Subcutaneous abdominal adipose tissue (tissue), 5 donors: ENCODE results near the gene STAMBPL1.
"Not testable (repeated sequence)": the region's sequence is repeated elsewhere in the genome, so short reads cannot be mapped to it uniquely, and the experiment has no call there.

Experiments
- H3K27ac ChIP-seq: one replicate; pipeline ENCODE4 v1.7.0; 2013; ENCODE audit warnings: low read depth, mild to moderate bottlenecking, inconsistent platforms, low read length, moderate library complexity
- H3K27me3 ChIP-seq, 5 donors: one replicate each; pipeline ENCODE4 v1.7.0; 2013; ENCODE audit warnings: low read length in 5 of 5, inconsistent platforms in 1 of 5; ENCODE audit not compliant: control insufficient read depth in 5 of 5, insufficient read depth in 4 of 5
- H3K36me3 ChIP-seq, 5 donors: one replicate each; pipeline ENCODE4 v1.7.0; 2013; ENCODE audit warnings: low read length in 5 of 5; ENCODE audit not compliant: control insufficient read depth in 5 of 5, insufficient read depth in 5 of 5
- H3K4me1 ChIP-seq, 5 donors: one replicate each; pipeline ENCODE4 v1.7.0; 2013; ENCODE audit warnings: low read length in 5 of 5, mild to moderate bottlenecking in 3 of 5, moderate library complexity in 1 of 5; ENCODE audit not compliant: control insufficient read depth in 5 of 5, insufficient read depth in 5 of 5
- H3K4me3 ChIP-seq, 5 donors: one replicate each; pipeline ENCODE4 v1.7.0; 2013; ENCODE audit warnings: low read length in 5 of 5, low read depth in 1 of 5
- H3K9ac ChIP-seq, 5 donors: one replicate each; pipeline ENCODE4 v1.7.0; 2013; ENCODE audit warnings: low read length in 5 of 5, mild to moderate bottlenecking in 4 of 5, moderate library complexity in 3 of 5
- H3K9me3 ChIP-seq, 5 donors: one replicate each; pipeline ENCODE4 v1.7.0; 2013; ENCODE audit warnings: low read length in 5 of 5; ENCODE audit not compliant: control insufficient read depth in 5 of 5
- donor health status: healthy.
- donor health status: healthy.
- donor health status: healthy.
- donor health status: healthy.
- donor health status: healthy.

STAMBPL1 gene

GRCh38 chr10:88931548-88931947 is 51.5 kb downstream of the STAMBPL1 start:
- H3K36me3 ChIP-seq: peaks cover 0 to under 1% (median 0%) of the 10 kb centered on the region in 5 donors
- H3K4me1 ChIP-seq: peaks cover 8 to 46% (median 38%) of the 10 kb centered on the region in 5 donors
- no peaks in the 10 kb centered on the region for H3K27me3 ChIP-seq
- H3K27ac ChIP-seq: peak overlapping the region; percentile 46
- H3K4me3 ChIP-seq: no peak overlapping the region
- no peak overlapping the region for H3K9ac ChIP-seq
- H3K9me3 ChIP-seq: no peaks in the 10 kb centered on the region

- H3K9me3 ChIP-seq, H3K9ac ChIP-seq, H3K27me3 ChIP-seq, H3K4me3 ChIP-seq, H3K36me3 ChIP-seq: not testable (repeated sequence)
- H3K27ac ChIP-seq: peak overlapping the region; percentile 48
- H3K4me1 ChIP-seq: peaks cover 5 to 41% (median 34%) of the 10 kb centered on the region in 5 donors
These were observed 52.0 kb downstream of the STAMBPL1 start for GRCh38 chr10:88932029-88932428.

GRCh38 chr10:88932539-88933256 is 52.7 kb downstream of the STAMBPL1 start:
- peak overlapping the region; percentile 48 for H3K27ac ChIP-seq
- H3K9ac ChIP-seq: no peak overlapping the region
- no peaks in the 10 kb centered on the region for H3K27me3 ChIP-seq
- no peaks in the 10 kb centered on the region for H3K9me3 ChIP-seq
- peaks cover 0 to 10% (median 7%) of the 10 kb centered on the region in 5 donors for H3K36me3 ChIP-seq
- peaks cover 2 to 35% (median 27%) of the 10 kb centered on the region in 5 donors for H3K4me1 ChIP-seq
- H3K4me3 ChIP-seq: peak overlapping the region in 1 of 5 donors; percentile 31

GRCh38 chr10:88933564-88933963 is 53.5 kb downstream of the STAMBPL1 start:
- Histone ChIP-seq H3K4me1 (peaks cover 2 to 29% (median 21%) of the 10 kb centered on the region in 5 donors), H3K4me3 (no peak overlapping the region), H3K36me3 (peaks cover 0 to 18% (median 14%) of the 10 kb centered on the region in 5 donors), H3K27me3 (no peaks in the 10 kb centered on the region), H3K27ac (no peak overlapping the region), H3K9me3 (no peaks in the 10 kb centered on the region), H3K9ac (no peak overlapping the region)

GRCh38 chr10:88934900-88935672 is 55.0 kb downstream of the STAMBPL1 start:
- peak overlapping the region in 1 of 5 donors; percentile 25 for H3K4me3 ChIP-seq
- H3K9ac ChIP-seq: peak overlapping the region in 1 of 5 donors; percentile 11

GRCh38 chr10:88936656-88937055 is 56.6 kb downstream of the STAMBPL1 start:
- no peak overlapping the region for H3K4me3 ChIP-seq
- H3K36me3 ChIP-seq: peaks cover 3 to 46% (median 28%) of the 10 kb centered on the region in 5 donors
- no peaks in the 10 kb centered on the region for H3K27me3 ChIP-seq
- no peak overlapping the region for H3K9ac ChIP-seq
- no peaks in the 10 kb centered on the region for H3K9me3 ChIP-seq
- peaks cover 2 to 17% (median 14%) of the 10 kb centered on the region in 5 donors for H3K4me1 ChIP-seq
- no peak overlapping the region for H3K27ac ChIP-seq

More at GRCh38 chr10:88934900-88935672, 55.0 kb downstream of the STAMBPL1 start:
- Histone ChIP-seq H3K9me3 (no peaks in the 10 kb centered on the region), H3K27me3 (no peaks in the 10 kb centered on the region), H3K36me3 (peaks cover 3 to 32% (median 16%) of the 10 kb centered on the region in 5 donors), H3K27ac (peak overlapping the region; percentile 42), H3K4me1 (peaks cover 2 to 23% (median 20%) of the 10 kb centered on the region in 5 donors)

- no peak overlapping the region for H3K27ac ChIP-seq
- H3K4me3 ChIP-seq: no peak overlapping the region
- no peaks in the 10 kb centered on the region for H3K9me3 ChIP-seq
- peaks cover 2 to 9% (median 6%) of the 10 kb centered on the region in 5 donors for H3K4me1 ChIP-seq
- peaks cover 3 to 50% (median 32%) of the 10 kb centered on the region in 5 donors for H3K36me3 ChIP-seq
- H3K27me3 ChIP-seq: no peaks in the 10 kb centered on the region
- no peak overlapping the region for H3K9ac ChIP-seq
These were observed 58.0 kb downstream of the STAMBPL1 start for GRCh38 chr10:88938039-88938438.

GRCh38 chr10:88938938-88939337 is 58.9 kb downstream of the STAMBPL1 start:
- H3K9me3 ChIP-seq: no peaks in the 10 kb centered on the region
- peaks cover 2 to 9% (median 6%) of the 10 kb centered on the region in 5 donors for H3K4me1 ChIP-seq
- H3K27me3 ChIP-seq: no peaks in the 10 kb centered on the region
- H3K27ac ChIP-seq: no peak overlapping the region
- H3K9ac ChIP-seq: no peak overlapping the region
- H3K36me3 ChIP-seq: peaks cover 3 to 53% (median 32%) of the 10 kb centered on the region in 5 donors
- no peak overlapping the region for H3K4me3 ChIP-seq

- H3K9ac ChIP-seq: no peak overlapping the region
- H3K9me3 ChIP-seq: no peaks in the 10 kb centered on the region
- H3K4me1 ChIP-seq: no peaks in the 10 kb centered on the region
- H3K27ac ChIP-seq: no peak overlapping the region
- H3K27me3 ChIP-seq: no peaks in the 10 kb centered on the region
- no peak overlapping the region for H3K4me3 ChIP-seq
- H3K36me3 ChIP-seq: peaks cover 3 to 54% (median 32%) of the 10 kb centered on the region in 5 donors
These were observed 61.0 kb downstream of the STAMBPL1 start for GRCh38 chr10:88941026-88941425.

GRCh38 chr10:88943778-88944177 is 63.7 kb downstream of the STAMBPL1 start:
- Histone ChIP-seq H3K4me3 (no peak overlapping the region), H3K27ac (no peak overlapping the region), H3K36me3 (peaks cover 2 to 36% (median 16%) of the 10 kb centered on the region in 5 donors), H3K9me3 (no peaks in the 10 kb centered on the region), H3K4me1 (no peaks in the 10 kb centered on the region), H3K27me3 (no peaks in the 10 kb centered on the region), H3K9ac (no peak overlapping the region)
